GM19099 (cell line): ENCODE results near the gene CHMP5.

Experiments
- POLR2A ChIP-seq: IDR thresholded peaks from 3 replicates; pipeline ENCODE4 v1.6.1; 2011; ENCODE audit warnings: low read depth; ENCODE audit not compliant: insufficient read length; ENCODE audit errors: extremely low read depth

The CHMP5 gene

GRCh38 chr9:33256236-33256635, 8.6 kb upstream of the CHMP5 start:
- TF ChIP-seq POLR2A, result no peak

GRCh38 chr9:33257276-33257675, 7.6 kb upstream of the CHMP5 start:
- no peak for TF ChIP-seq POLR2A

DNA sequence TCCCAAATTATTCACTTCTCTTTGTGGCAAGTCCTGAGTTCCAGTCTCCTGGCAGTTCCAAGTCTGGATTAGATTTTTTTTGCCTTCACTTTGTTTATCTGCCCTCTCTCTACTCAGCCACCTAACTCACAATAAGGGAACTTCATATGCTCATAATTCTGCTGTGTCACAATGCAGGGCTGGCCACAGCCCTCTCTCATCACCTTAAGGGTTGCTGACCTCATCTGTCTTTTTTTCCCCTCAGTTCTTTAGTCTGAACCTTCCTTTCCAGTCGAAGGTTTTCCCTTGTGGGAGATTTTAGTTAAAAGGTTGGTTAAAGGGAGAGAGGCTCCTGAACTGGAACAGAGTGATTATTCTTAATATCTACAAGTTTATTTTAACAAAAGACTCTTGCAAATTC, 4.5 kb upstream of the CHMP5 start:
- TF ChIP-seq POLR2A, result no peak

- TF ChIP-seq POLR2A, result no peak
Observed at GRCh38 chr9:33263131-33264002, 1.5 kb upstream of the CHMP5 start.

DNA sequence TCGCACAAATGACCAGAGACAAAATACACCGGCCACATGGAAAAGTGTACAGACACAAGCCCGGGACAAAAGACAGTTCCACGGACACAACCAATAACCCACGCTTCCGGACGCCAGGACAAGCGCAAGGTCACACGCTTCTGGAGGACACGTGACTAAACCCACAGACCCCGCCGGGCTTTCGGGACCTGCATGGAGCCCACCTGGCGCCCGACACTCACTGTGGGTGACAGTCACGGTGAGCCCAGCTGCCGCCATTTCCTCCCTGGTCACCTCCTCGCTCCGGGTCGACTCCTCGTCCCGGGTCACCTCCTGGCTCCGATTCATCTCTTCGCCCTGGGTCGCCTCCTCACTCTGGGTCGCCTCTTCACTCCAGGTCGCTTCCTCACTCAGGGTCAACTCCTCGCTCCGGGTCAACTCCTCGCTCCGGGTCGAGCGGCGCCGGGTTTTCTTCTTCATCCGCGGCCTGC, 811 bp upstream of the CHMP5 start:
- peak; percentile 41 for TF ChIP-seq POLR2A

DNA sequence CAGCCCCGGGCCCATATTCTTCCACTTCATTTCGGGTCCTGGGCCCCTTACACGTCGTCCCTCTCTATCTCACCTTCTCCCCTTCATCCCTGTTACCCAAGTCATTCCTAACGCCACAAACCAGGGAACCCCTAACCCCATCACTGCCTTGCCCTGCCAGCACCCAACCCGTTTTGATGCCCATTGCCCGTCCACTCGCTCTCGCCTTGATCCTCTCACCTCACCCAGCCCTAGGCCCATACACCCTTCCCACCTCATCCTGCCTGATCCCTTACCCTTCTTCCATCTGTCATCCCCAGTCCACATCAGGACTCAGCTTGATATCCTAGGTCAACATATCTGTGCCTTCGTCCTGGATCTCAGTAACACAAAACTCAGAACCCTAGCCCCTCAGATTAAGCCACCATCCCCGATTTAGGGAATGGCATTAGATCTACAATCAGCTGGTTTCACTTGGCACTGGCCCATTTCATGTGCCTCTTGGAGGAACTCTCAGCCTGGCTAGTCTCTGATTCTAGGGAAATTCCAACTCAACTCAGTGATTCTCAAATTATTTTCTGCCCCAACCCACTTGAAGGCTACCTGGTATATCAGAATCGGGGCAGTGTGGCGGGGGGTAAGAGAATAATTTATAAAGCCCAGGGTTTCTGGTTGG, 489 bp downstream of the CHMP5 start:
- no peak for TF ChIP-seq POLR2A

DNA sequence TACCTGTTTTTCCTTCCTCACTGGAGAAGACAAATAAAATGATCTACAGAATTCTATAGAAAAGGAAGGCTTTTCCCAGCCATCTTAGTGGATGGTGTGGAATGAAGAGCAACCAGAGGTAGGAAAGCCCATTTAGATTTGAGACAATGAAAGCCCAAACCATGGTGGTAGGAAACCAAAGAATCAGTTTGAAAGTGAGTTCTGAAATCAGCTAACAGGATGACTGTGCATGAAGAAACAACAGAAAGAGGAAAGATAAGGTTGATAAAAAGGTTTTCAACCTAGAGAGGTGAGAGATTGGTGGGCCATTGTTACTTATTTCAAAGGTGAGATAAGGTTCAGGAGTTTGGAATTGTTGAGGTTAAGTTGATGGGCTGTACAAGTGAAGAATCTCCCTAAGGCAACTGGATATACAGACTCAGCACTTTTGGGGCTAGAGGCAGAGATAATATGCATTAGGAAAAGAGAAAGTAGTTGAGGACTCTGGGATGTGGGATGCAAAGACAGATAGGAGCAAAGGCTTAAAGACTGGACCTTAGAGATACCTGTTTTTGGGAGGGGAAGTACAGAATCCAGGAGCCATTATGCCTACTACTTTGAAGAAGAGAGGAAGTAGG, 2.4 kb downstream of the CHMP5 start:
- TF ChIP-seq POLR2A, result no peak

GRCh38 chr9:33270146-33270545, 5.3 kb downstream of the CHMP5 start:
- no peak for TF ChIP-seq POLR2A

GRCh38 chr9:33272061-33272460, 7.2 kb downstream of the CHMP5 start:
- TF ChIP-seq POLR2A, result no peak

DNA sequence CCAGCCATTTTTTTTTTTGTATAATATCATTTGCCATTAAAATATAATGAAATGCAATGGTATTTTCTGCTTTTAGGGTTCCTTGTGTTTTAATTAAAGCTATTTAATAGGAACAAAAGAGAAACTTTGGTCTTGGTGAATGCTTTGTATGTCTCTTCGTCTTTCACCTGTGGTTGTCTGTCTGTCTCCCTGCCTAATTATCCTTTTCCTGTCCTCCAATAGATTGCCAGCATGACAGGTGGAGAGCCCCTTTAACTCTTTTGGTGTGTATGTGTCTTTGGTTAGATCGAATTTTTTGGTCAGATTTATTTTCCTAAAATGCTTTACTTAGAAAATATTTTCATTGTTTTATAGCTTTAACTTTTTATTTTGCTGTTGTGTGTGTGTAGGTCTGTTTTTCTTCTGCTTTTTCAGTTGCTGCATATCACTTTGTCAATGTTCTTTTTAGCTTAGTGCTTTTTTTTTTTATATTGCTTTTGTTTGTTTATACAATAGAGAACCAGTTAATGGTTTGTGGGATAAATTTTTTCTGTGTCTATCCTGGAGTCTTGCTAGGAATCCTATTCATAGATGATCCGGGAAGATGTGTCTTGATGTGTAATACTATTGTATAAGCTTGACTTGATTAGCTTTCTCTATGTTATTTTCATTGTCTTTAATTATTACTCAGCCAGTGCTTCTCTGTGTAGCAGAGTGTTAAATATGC, 8.6 kb downstream of the CHMP5 start:
- no peak for TF ChIP-seq POLR2A

- TF ChIP-seq POLR2A, result no peak
Observed at GRCh38 chr9:33273972-33274328, 9.1 kb downstream of the CHMP5 start.

GRCh38 chr9:33277484-33277883, 12.6 kb downstream of the CHMP5 start:
- TF ChIP-seq POLR2A, result no peak

- TF ChIP-seq POLR2A, result no peak
Observed at GRCh38 chr9:33285502-33285901, 20.7 kb downstream of the CHMP5 start.

DNA sequence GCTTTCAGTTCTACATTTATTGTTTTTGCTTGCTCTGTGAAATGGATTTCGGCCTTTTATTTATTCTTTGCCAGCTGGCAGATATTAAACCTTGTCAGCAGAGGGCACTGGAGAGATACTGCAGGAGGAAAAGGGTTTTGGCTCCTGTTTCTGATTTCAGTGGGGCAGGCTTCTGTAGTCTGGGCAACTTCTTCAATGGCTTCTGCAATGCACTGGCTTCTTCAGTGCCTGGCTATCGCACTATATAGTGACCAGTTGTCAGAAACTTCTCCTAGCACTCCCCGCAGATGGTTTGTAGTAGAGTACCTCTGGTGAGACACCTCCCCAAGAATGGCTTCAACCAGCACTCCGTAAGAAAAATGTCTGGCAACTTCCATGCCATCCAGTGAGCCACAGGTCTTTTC, 22.2 kb downstream of the CHMP5 start:
- TF ChIP-seq POLR2A, result no peak

GRCh38 chr9:33288235-33288634, 23.4 kb downstream of the CHMP5 start:
- TF ChIP-seq POLR2A, result no peak
